Measurements from ENCODE around the gene SCFD2. TPM values are rescaled to one million over a fixed set of nuclear protein-coding genes. Genes with fewer than 3 reads are reported as not detected.

The SCFD2 gene
- total and polyA plus RNA-seq, 4 donors, result 4.3 to 28.8 (median 7.4) TPM

GRCh38 chr4:53126099-53126498, 239.8 kb downstream of the SCFD2 start:
- H3K4me1 ChIP-seq (ENCODE audit: control insufficient read depth in 4 of 4, insufficient read depth in 4 of 4, low read length in 3 of 4), result peaks cover 11 to 30% (median 16%) of the 10 kb centered on the region in 4 donors

More at GRCh38 chr4:53126099-53126498, 239.8 kb downstream of the SCFD2 start:
- no peak overlapping the region for H3K27ac ChIP-seq (ENCODE audit: low read depth in 1 of 2, low read length in 2 of 2)
- H3K9me3 ChIP-seq (ENCODE audit: control insufficient read depth in 4 of 4, low read length in 3 of 4), result no peaks in the 10 kb centered on the region
- no peak for DNase-seq (ENCODE audit: low spot score)
- no peaks in the 10 kb centered on the region for H3K36me3 ChIP-seq (ENCODE audit: control insufficient read depth in 4 of 4, insufficient read depth in 3 of 4, low read depth in 1 of 4, low read length in 3 of 4)
- TF ChIP-seq ZBTB33 (IDR thresholded peaks at IDR 0.05) (no peak), YY1 (IDR thresholded peaks at IDR 0.05) (no peak), ATF3 (IDR thresholded peaks at IDR 0.05) (no peak), JUND (IDR thresholded peaks at IDR 0.05) (no peak), FOXA2 (IDR thresholded peaks at IDR 0.05) (no peak), RXRA (IDR thresholded peaks at IDR 0.05) (no peak), REST (IDR thresholded peaks at IDR 0.05) (no peak), HNF4A (conservative IDR thresholded peaks at IDR 0.05) (no peak), GABPA (IDR thresholded peaks at IDR 0.05 in 1 of 2, conservative IDR thresholded peaks at IDR 0.05 in 1 of 2) (no peak), RAD21 (IDR thresholded peaks at IDR 0.05) (no peak), SP1 (IDR thresholded peaks at IDR 0.05) (no peak), FOXA1 (IDR thresholded peaks at IDR 0.05) (no peak), HNF4G (IDR thresholded peaks at IDR 0.05) (no peak), NR2F2 (IDR thresholded peaks at IDR 0.05) (no peak), EGR1 (IDR thresholded peaks at IDR 0.05; ENCODE audit: low read depth in 2 of 2) (no peak), TAF1 (conservative IDR thresholded peaks at IDR 0.05) (no peak), MAX (IDR thresholded peaks at IDR 0.05) (no peak), CTCF (IDR thresholded peaks at IDR 0.05; ENCODE audit: low read depth, low read length, missing input control) (no peak)
- WGBS, result 77% methylated on average over 5 of the region's 5 CpGs
- H3K27me3 ChIP-seq (ENCODE audit: control insufficient read depth in 4 of 4, insufficient read depth in 4 of 4, low read length in 3 of 4), result no peaks in the 10 kb centered on the region
- H3K9ac ChIP-seq (ENCODE audit: low read depth in 1 of 2, low read length in 2 of 2), result no peak overlapping the region
- H3K4me3 ChIP-seq (ENCODE audit: low read depth in 1 of 3, low read length in 3 of 3), result no peak overlapping the region
